ENCODE results near the gene CRAMP1.

DNA sequence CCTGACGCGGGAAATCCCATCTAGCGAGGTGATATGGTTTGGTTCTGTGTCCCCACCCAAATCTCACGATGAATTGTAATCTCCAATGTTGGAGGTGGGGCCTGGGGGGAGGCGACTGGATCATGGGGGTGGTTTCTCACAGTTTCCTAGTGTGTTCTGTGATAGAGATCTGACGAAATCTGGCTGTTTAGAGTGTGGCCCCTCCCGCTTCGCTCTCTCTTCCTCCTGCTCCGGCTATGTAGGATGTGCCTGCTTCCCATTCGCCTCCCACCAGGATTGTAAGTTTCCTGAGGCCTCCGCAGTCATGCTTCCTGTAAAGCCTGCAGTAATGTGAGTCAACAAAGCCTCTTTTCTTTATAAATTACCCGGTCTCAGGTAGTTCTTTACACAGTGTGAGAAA is 31.9 kb upstream of the CRAMP1 start:
- TF ChIP-seq, protein P1, sequence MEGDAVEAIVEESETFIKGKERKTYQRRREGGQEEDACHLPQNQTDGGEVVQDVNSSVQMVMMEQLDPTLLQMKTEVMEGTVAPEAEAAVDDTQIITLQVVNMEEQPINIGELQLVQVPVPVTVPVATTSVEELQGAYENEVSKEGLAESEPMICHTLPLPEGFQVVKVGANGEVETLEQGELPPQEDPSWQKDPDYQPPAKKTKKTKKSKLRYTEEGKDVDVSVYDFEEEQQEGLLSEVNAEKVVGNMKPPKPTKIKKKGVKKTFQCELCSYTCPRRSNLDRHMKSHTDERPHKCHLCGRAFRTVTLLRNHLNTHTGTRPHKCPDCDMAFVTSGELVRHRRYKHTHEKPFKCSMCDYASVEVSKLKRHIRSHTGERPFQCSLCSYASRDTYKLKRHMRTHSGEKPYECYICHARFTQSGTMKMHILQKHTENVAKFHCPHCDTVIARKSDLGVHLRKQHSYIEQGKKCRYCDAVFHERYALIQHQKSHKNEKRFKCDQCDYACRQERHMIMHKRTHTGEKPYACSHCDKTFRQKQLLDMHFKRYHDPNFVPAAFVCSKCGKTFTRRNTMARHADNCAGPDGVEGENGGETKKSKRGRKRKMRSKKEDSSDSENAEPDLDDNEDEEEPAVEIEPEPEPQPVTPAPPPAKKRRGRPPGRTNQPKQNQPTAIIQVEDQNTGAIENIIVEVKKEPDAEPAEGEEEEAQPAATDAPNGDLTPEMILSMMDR (IDR thresholded peaks at IDR 0.05), result no peak
- TF ChIP-seq TP53 (CRISPR knock-in tag; IDR thresholded peaks at IDR 0.05) (no peak), JUN (IDR thresholded peaks at IDR 0.05) (no peak), ZSCAN20 (CRISPR knock-in tag; IDR thresholded peaks at IDR 0.05) (no peak), HDAC2 (IDR thresholded peaks at IDR 0.05) (no peak)
